Tibial nerve (tissue), 4 donors: ENCODE results near the gene TIAM1. TPM values are rescaled to one million over a fixed set of nuclear protein-coding genes. Genes with fewer than 3 reads are reported as not detected.

Source experiments
- DNase-seq, 2 donors: peaks; one replicate each; pipeline ENCODE4 v3.0.0-alpha.2; 2019; ENCODE audit warnings: low spot score in 2 of 2
- H3K27ac ChIP-seq, 4 donors: fragments of 200-600 bp; sonication (generic) in 3 of 4; one replicate each; pipeline ENCODE4 v1.5.1; 2017 to 2019; ENCODE audit warnings: mild to moderate bottlenecking in 1 of 4
- H3K27me3 ChIP-seq, 2 donors: fragments of 200-600 bp; sonication (generic) in 1 of 2; one replicate each; pipeline versions ENCODE4 v1.5.1 to v1.6.0; 2017 to 2019
- H3K36me3 ChIP-seq, 3 donors: fragments of 200-600 bp; sonication (generic); one replicate each; pipeline ENCODE4 v1.5.1; 2018 to 2019
- H3K4me1 ChIP-seq, 4 donors: fragments of 200-600 bp; sonication (generic) in 3 of 4; one replicate each; pipeline ENCODE4 v1.5.1; 2017 to 2019
- H3K4me3 ChIP-seq, 4 donors: fragments of 200-600 bp; sonication (generic) in 3 of 4; one replicate each; pipeline ENCODE4 v1.5.1; 2017 to 2019; ENCODE audit warnings: mild to moderate bottlenecking in 1 of 4, moderate library complexity in 1 of 4
- H3K9me3 ChIP-seq, 4 donors: fragments of 200-600 bp; sonication (generic) in 3 of 4; one replicate each; pipeline ENCODE4 v1.5.1; 2017 to 2019
- EP300 ChIP-seq, 2 donors: sonication (generic); formaldehyde crosslinking; IDR thresholded peaks; one replicate each; pipeline ENCODE4 v1.6.1; 2017; ENCODE audit warnings: antibody characterized with exemption in 2 of 2, mild to moderate bottlenecking in 1 of 2
- POLR2A ChIP-seq, 2 donors: fragments of 450-650 bp; IDR thresholded peaks; one replicate each; pipeline ENCODE4 v1.6.1; 2017; ENCODE audit warnings: antibody characterized with exemption in 2 of 2, mild to moderate bottlenecking in 2 of 2, moderate library complexity in 2 of 2
- WGBS, 2 donors: methylation state at CpG; one replicate each; pipeline ENCODE4 v1.1.5; 2018; 5-methylcytosine and 5-hydroxymethylcytosine counted together
- total RNA-seq, 4 donors: library from RNA; depleted of rRNA; stranded (reverse); fragments of >200 nt; gene quantifications; one replicate each; pipeline ENCODE4 v1.1.0, GENCODE V29; 2016
- TF ChIP-seq, protein P1 (sequence below), 5 experiments: fragments of 200-600 bp in 3 of 5; fragments of 450-650 bp in 2 of 5; sonication (generic) in 3 of 5; IDR thresholded peaks; one replicate each; pipeline ENCODE4 v1.5.1; 2016 to 2019; ENCODE audit warnings: antibody characterized with exemption in 5 of 5, mild to moderate bottlenecking in 3 of 5, moderate library complexity in 2 of 5

TIAM1 gene
- total RNA-seq, 4 donors from 2014 or later: 25.3 to 44.7 (median 31.6) TPM

DNA sequence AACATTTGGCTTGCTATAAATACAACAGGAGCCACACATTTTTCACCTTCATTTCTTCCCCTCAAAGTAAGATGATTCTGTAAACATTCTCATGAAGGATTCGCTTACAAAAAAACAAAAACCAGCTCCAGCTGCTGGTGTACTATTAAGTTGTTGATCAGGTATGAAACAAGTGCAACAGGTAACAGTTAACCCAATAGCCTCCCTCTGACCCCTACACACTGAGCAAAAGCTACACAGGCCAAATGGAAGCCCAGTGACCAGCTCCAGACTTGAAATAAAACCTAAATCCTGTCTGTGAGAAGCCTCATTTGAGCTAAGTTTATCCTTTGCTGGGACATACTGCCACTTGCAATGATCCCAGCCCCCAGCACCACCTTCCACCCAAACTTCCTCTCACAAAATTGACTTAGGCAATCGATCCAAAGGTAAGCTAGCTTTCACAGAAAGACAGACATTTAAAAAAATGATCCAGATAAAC lies 991 bp downstream of the TIAM1 start:
- H3K27ac ChIP-seq: peak overlapping the region in 1 of 4 donors; percentile 57

DNA sequence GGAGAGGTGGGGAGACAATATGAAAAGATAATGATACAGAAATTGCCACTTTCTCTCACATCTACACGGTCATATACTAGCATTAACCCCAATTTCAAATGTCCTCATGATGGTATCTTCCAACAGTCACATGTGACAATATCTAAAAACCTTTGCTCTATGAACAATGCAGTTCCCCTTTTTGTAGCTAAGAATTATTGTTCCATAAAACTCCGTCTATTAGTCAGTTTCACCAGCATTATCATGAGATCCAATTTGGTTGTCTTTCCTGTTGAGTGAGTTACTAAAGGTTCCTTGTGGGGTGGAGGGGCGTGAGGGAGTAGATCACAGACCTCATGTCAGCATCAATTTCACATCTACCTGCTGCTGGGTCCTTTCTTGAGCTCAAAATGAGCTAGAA lies 1.7 kb downstream of the TIAM1 start:
- Histone ChIP-seq H3K36me3 (no peaks in the 10 kb centered on the region), H3K9me3 (no peaks in the 10 kb centered on the region), H3K27me3 (peaks cover 0 to 29% of the 10 kb centered on the region in 2 donors), H3K4me1 (peaks cover 0 to 17% (median 3%) of the 10 kb centered on the region in 4 donors), H3K27ac (no peak overlapping the region), H3K4me3 (peak overlapping the region in 1 of 4 donors; percentile 56)
- 80 to 86% methylated on average over 3 of the region's 3 CpGs for WGBS, 2 donors
- TF ChIP-seq POLR2A (IDR thresholded peaks at IDR 0.05) (no peak), EP300 (IDR thresholded peaks at IDR 0.05) (no peak)
- TF ChIP-seq, protein P1, sequence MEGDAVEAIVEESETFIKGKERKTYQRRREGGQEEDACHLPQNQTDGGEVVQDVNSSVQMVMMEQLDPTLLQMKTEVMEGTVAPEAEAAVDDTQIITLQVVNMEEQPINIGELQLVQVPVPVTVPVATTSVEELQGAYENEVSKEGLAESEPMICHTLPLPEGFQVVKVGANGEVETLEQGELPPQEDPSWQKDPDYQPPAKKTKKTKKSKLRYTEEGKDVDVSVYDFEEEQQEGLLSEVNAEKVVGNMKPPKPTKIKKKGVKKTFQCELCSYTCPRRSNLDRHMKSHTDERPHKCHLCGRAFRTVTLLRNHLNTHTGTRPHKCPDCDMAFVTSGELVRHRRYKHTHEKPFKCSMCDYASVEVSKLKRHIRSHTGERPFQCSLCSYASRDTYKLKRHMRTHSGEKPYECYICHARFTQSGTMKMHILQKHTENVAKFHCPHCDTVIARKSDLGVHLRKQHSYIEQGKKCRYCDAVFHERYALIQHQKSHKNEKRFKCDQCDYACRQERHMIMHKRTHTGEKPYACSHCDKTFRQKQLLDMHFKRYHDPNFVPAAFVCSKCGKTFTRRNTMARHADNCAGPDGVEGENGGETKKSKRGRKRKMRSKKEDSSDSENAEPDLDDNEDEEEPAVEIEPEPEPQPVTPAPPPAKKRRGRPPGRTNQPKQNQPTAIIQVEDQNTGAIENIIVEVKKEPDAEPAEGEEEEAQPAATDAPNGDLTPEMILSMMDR (IDR thresholded peaks at IDR 0.05): no peak
- no peak for DNase-seq

More for the DNA sequence above, 991 bp downstream of the TIAM1 start:
- WGBS, 2 donors: 28 to 50% methylated on average over 2 of the region's 2 CpGs
- H3K36me3 ChIP-seq: no peaks in the 10 kb centered on the region
- H3K4me3 ChIP-seq: peak overlapping the region in 3 of 4 donors; percentile 22 to 56 (median 30)
- H3K27me3 ChIP-seq: peaks cover 0 to 29% of the 10 kb centered on the region in 2 donors
- TF ChIP-seq, protein P1 (IDR thresholded peaks at IDR 0.05): no peak
- TF ChIP-seq POLR2A (IDR thresholded peaks at IDR 0.05): no peak
- TF ChIP-seq EP300 (IDR thresholded peaks at IDR 0.05): no peak
- DNase-seq: no peak
- H3K9me3 ChIP-seq: no peaks in the 10 kb centered on the region
- H3K4me1 ChIP-seq: peaks cover 0 to 20% (median 3%) of the 10 kb centered on the region in 4 donors

DNA sequence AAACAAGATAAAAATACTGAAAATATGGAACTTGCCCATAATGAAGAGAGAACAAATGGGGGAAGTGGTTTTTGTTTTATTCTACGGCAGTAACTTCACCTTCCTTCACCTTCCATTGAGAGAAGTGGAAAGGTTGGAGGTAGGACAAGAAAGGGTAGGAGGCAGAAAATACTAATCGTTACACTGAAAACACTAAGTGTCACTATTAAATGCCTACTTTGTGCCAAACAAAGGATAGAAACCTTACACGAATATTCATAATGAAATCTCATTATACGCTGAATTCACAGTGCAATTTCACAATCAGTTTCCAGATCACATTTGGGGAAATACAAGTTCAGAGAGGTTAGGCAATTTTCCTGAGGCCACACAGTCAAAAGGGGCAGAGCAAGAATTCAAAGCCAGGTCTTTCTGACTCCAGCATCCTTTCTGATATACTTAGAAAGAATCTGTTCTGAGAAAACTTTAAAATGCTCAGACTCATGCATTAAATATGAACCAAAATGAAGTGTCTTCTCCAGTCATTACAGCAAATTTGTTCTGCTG lies 3.0 kb downstream of the TIAM1 start:
- peaks cover 0 to 15% (median 3%) of the 10 kb centered on the region in 4 donors for H3K4me1 ChIP-seq
- H3K4me3 ChIP-seq: no peak overlapping the region
- TF ChIP-seq EP300 (IDR thresholded peaks at IDR 0.05) (no peak), POLR2A (IDR thresholded peaks at IDR 0.05) (no peak)
- TF ChIP-seq, protein P1 (IDR thresholded peaks at IDR 0.05): no peak
- no peaks in the 10 kb centered on the region for H3K9me3 ChIP-seq
- DNase-seq: no peak
- H3K27ac ChIP-seq: no peak overlapping the region
- 72 to 81% methylated on average over 4 of the region's 4 CpGs for WGBS, 2 donors
- H3K36me3 ChIP-seq: no peaks in the 10 kb centered on the region
- peaks cover 0 to 29% of the 10 kb centered on the region in 2 donors for H3K27me3 ChIP-seq

- WGBS, 2 donors: 78 to 85% methylated on average over 6 of the region's 6 CpGs
- H3K36me3 ChIP-seq: no peaks in the 10 kb centered on the region
- H3K27me3 ChIP-seq: peaks cover 0 to 29% of the 10 kb centered on the region in 2 donors
- H3K9me3 ChIP-seq: no peaks in the 10 kb centered on the region
- H3K4me3 ChIP-seq: no peak overlapping the region
- H3K27ac ChIP-seq: no peak overlapping the region
- TF ChIP-seq, protein P1 (IDR thresholded peaks at IDR 0.05): no peak
- TF ChIP-seq POLR2A (IDR thresholded peaks at IDR 0.05) (no peak), EP300 (IDR thresholded peaks at IDR 0.05) (no peak)
- DNase-seq: no peak
- H3K4me1 ChIP-seq: peaks cover 0 to 15% (median 3%) of the 10 kb centered on the region in 4 donors
Observed at GRCh38 chr21:31340514-31340913, 3.5 kb downstream of the TIAM1 start.

DNA sequence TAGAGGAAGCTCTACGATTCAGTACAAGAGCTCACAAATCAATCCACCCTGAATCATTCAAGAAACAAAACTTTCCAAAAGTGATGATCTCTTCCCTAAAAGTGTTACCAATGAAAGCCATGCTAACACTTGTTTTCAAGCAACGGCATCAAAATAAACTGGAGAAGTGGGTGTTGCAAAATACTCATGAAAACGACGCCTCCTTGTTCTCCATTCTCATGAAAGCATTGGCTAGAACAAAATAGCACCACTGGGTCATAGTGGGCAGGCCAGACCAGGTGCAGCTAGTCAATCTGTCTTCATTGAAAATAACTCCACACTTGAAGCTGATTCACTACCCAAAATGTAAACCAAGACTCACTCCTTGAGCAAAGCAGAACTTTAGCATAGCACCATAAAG lies 4.3 kb downstream of the TIAM1 start:
- H3K27me3 ChIP-seq: peaks cover 0 to 25% of the 10 kb centered on the region in 2 donors
- H3K36me3 ChIP-seq: no peaks in the 10 kb centered on the region
- 67 to 76% methylated on average over 4 of the region's 4 CpGs for WGBS, 2 donors
- peaks cover 0 to 15% (median 3%) of the 10 kb centered on the region in 4 donors for H3K4me1 ChIP-seq
- no peak for DNase-seq
- H3K27ac ChIP-seq: no peak overlapping the region
- no peak overlapping the region for H3K4me3 ChIP-seq
- no peak for TF ChIP-seq POLR2A (IDR thresholded peaks at IDR 0.05)
- TF ChIP-seq, protein P1 (IDR thresholded peaks at IDR 0.05): no peak
- no peak for TF ChIP-seq EP300 (IDR thresholded peaks at IDR 0.05)
- H3K9me3 ChIP-seq: no peaks in the 10 kb centered on the region
